Neural progenitor cell (in vitro differentiated cells): ENCODE results near the gene PROB1. TPM values are rescaled to one million over a fixed set of nuclear protein-coding genes. Genes with fewer than 3 reads are reported as not detected.

ENCODE experiments used
- DNase-seq: peaks from one replicate; pipeline ENCODE4 v3.0.0-alpha.2; 2016; ENCODE audit warnings: low spot score
- H2AFZ ChIP-seq: fragments of 200-600 bp; sonication (generic); replicated peaks from 2 replicates; pipeline ENCODE4 v1.6.1; 2016; ENCODE audit warnings: antibody characterized with exemption
- H3F3A ChIP-seq: fragments of 200-600 bp; sonication (generic); 2 replicates; pipeline ENCODE4 v1.6.1; 2016; ENCODE audit warnings: antibody characterized with exemption, low read depth
- H3K27ac ChIP-seq: fragments of 200-600 bp; sonication (generic); 2 replicates; pipeline ENCODE4 v1.5.1; 2016; ENCODE audit warnings: mild to moderate bottlenecking
- H3K27me3 ChIP-seq: fragments of 200-600 bp; sonication (generic); 2 replicates; pipeline ENCODE4 v1.6.1; 2016; ENCODE audit warnings: mild to moderate bottlenecking, moderate library complexity
- H3K36me3 ChIP-seq: fragments of 200-600 bp; sonication (generic); 2 replicates; pipeline ENCODE4 v1.5.1; 2016
- H3K4me1 ChIP-seq: fragments of 200-600 bp; sonication (generic); 2 replicates; pipeline ENCODE4 v1.6.1; 2016; ENCODE audit warnings: mixed run types
- H3K4me2 ChIP-seq: fragments of 200-600 bp; sonication (generic); 2 replicates; pipeline ENCODE4 v1.6.1; 2016
- H3K4me3 ChIP-seq: fragments of 200-600 bp; sonication (generic); 2 replicates; pipeline ENCODE4 v1.5.1; 2016
- H3K79me2 ChIP-seq: fragments of 200-600 bp; sonication (generic); 2 replicates; pipeline ENCODE4 v1.6.1; 2016; ENCODE audit warnings: low read depth
- H3K9ac ChIP-seq: fragments of 200-600 bp; sonication (generic); 2 replicates; pipeline ENCODE4 v1.6.1; 2016
- H3K9me3 ChIP-seq: fragments of 200-600 bp; sonication (generic); 2 replicates; pipeline ENCODE4 v1.5.1; 2016; ENCODE audit warnings: low read depth
- H4K20me1 ChIP-seq: fragments of 200-600 bp; sonication (generic); 2 replicates; pipeline ENCODE4 v1.6.1; 2016; ENCODE audit warnings: low read depth
- H3K27ac Mint-ChIP-seq: 3 replicates; pipeline ENCODE4 v1.8.0; 2021; ENCODE audit warnings: mixed read lengths
- H3K27me3 Mint-ChIP-seq: 2 replicates; pipeline ENCODE4 v1.8.0; 2022; ENCODE audit warnings: low read depth, mild to moderate bottlenecking, inconsistent platforms, moderate library complexity, mixed read lengths; ENCODE audit not compliant: insufficient read depth
- H3K36me3 Mint-ChIP-seq: 3 replicates; pipeline ENCODE4 v1.8.0; 2021; ENCODE audit warnings: mixed read lengths
- H3K4me1 Mint-ChIP-seq: 3 replicates; pipeline ENCODE4 v1.8.0; 2021; ENCODE audit warnings: mixed read lengths
- H3K4me3 Mint-ChIP-seq: 3 replicates; pipeline ENCODE4 v1.8.0; 2021; ENCODE audit warnings: mild to moderate bottlenecking, moderate library complexity, mixed read lengths
- H3K9me3 Mint-ChIP-seq: 3 replicates; pipeline ENCODE4 v1.8.0; 2020; ENCODE audit warnings: mixed read lengths
- CTCF ChIP-seq: fragments of 200-600 bp; sonication (generic); IDR thresholded peaks from 2 replicates; pipeline ENCODE4 v1.5.1; 2017; ENCODE audit warnings: antibody characterized with exemption, mild to moderate bottlenecking
- EZH2 ChIP-seq: fragments of 200-600 bp; sonication (generic); IDR thresholded peaks from 2 replicates; pipeline ENCODE4 v1.6.1; 2017; ENCODE audit warnings: antibody characterized with exemption, mild to moderate bottlenecking, moderate library complexity
- EZH2phosphoT487 ChIP-seq: fragments of 200-600 bp; sonication (generic); IDR thresholded peaks from 2 replicates; pipeline ENCODE4 v1.6.1; 2017; ENCODE audit warnings: antibody characterized with exemption
- total RNA-seq: library from RNA; depleted of rRNA; stranded (reverse); fragments of >200 nt; gene quantifications from 2 replicates; pipeline ENCODE4 v1.2.3, GENCODE V29; 2015; ENCODE audit warnings: low replicate concordance

PROB1 gene
- total RNA-seq, 1 donor from 2014 or later: 0.67 TPM

DNA sequence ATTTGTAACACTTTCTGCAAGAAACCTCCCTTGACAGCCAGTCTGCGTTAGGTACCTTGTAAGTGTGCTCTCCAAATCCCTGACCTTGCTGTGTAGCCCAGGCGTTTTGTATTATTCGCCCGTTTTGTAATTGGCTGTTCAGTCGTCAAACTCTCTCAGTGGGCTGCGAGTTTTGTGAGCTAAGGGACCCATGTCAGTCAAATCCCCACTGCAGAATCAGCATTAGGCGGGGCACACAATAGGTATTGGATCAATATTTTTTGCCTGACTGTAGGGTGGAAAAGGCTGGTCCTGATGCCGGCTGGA, 43.8 kb upstream of the PROB1 start:
- Mint-ChIP-seq H3K27ac (no peak overlapping the region), H3K36me3 (peaks cover 6% of the 10 kb centered on the region), H3K4me1 (peaks cover 26% of the 10 kb centered on the region), H3K4me3 (peak overlapping the region; percentile 98), H3K27me3 (peaks cover 9% of the 10 kb centered on the region), H3K9me3 (no peaks in the 10 kb centered on the region)
- Histone ChIP-seq H3K4me1 (peaks cover 11% of the 10 kb centered on the region), H3K36me3 (peaks cover 4% of the 10 kb centered on the region), H3K79me2 (peaks cover 6% of the 10 kb centered on the region), H3K4me3 (peak overlapping the region; percentile 70), H4K20me1 (peaks cover 6% of the 10 kb centered on the region), H3F3A (peaks cover 9% of the 10 kb centered on the region), H3K27me3 (no peaks in the 10 kb centered on the region), H3K9me3 (no peaks in the 10 kb centered on the region), H3K4me2 (peak overlapping the region; percentile 88), H3K9ac (no peak overlapping the region), H2AFZ (no peak overlapping the region), H3K27ac (no peak overlapping the region)
- TF ChIP-seq EZH2 (no peak), EZH2phosphoT487 (no peak), CTCF (no peak)
- DNase-seq: peak; percentile 8

DNA sequence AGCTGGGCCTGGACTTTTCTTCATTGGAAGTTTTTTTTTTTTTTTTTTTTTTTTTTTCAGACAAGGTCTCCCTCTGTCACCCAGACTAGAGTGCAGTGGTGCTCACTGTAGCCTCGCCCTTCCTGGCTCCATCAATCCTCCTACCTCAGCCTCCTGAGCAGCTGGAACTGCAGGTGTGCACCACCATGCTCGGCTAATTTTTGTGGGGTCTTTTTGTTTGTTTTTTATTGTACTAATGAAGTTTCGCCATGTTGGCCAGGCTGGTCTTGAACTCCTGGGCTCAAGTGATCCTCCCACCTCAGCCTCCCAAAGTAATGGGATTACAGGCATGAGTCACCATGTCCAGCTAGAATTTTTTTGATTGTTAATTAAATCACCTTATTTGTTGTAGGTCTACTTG, 40.8 kb upstream of the PROB1 start:
- no peak overlapping the region for H2AFZ ChIP-seq
- H3K36me3 ChIP-seq: peaks cover 4% of the 10 kb centered on the region
- no peak overlapping the region for H3K27ac ChIP-seq
- H3F3A ChIP-seq: peaks cover 9% of the 10 kb centered on the region
- Mint-ChIP-seq H3K27ac (no peak overlapping the region), H3K36me3 (peaks cover 7% of the 10 kb centered on the region), H3K4me3 (no peak overlapping the region), H3K9me3 (no peaks in the 10 kb centered on the region), H3K27me3 (no peaks in the 10 kb centered on the region), H3K4me1 (peaks cover 24% of the 10 kb centered on the region)
- peaks cover 6% of the 10 kb centered on the region for H3K79me2 ChIP-seq
- TF ChIP-seq EZH2 (no peak), EZH2phosphoT487 (no peak), CTCF (no peak)
- peaks cover 11% of the 10 kb centered on the region for H3K4me1 ChIP-seq
- H3K9ac ChIP-seq: no peak overlapping the region
- H4K20me1 ChIP-seq: peaks cover 6% of the 10 kb centered on the region
- no peak overlapping the region for H3K4me2 ChIP-seq
- no peak overlapping the region for H3K4me3 ChIP-seq
- H3K27me3 ChIP-seq: no peaks in the 10 kb centered on the region
- DNase-seq: no peak
- no peaks in the 10 kb centered on the region for H3K9me3 ChIP-seq

GRCh38 chr5:139431706-139432105, 36.8 kb upstream of the PROB1 start:
- no peaks in the 10 kb centered on the region for H3F3A ChIP-seq
- H3K36me3 Mint-ChIP-seq: peaks cover 8% of the 10 kb centered on the region
- H3K27me3 ChIP-seq: no peaks in the 10 kb centered on the region
- no peaks in the 10 kb centered on the region for H4K20me1 ChIP-seq
- H3K27ac Mint-ChIP-seq: no peak overlapping the region
- no peak overlapping the region for H3K4me3 Mint-ChIP-seq
- no peak for DNase-seq
- H3K4me3 ChIP-seq: no peak overlapping the region
- no peaks in the 10 kb centered on the region for H3K4me1 Mint-ChIP-seq
- H3K9me3 Mint-ChIP-seq: no peaks in the 10 kb centered on the region
- no peaks in the 10 kb centered on the region for H3K27me3 Mint-ChIP-seq
- no peak overlapping the region for H3K4me2 ChIP-seq
- no peak overlapping the region for H3K27ac ChIP-seq
- no peak for TF ChIP-seq EZH2phosphoT487
- no peak for TF ChIP-seq EZH2
- no peak for TF ChIP-seq CTCF
- no peaks in the 10 kb centered on the region for H3K4me1 ChIP-seq
- no peaks in the 10 kb centered on the region for H3K9me3 ChIP-seq
- peaks cover 4% of the 10 kb centered on the region for H3K36me3 ChIP-seq
- no peak overlapping the region for H2AFZ ChIP-seq
- H3K79me2 ChIP-seq: no peaks in the 10 kb centered on the region
- no peak overlapping the region for H3K9ac ChIP-seq

DNA sequence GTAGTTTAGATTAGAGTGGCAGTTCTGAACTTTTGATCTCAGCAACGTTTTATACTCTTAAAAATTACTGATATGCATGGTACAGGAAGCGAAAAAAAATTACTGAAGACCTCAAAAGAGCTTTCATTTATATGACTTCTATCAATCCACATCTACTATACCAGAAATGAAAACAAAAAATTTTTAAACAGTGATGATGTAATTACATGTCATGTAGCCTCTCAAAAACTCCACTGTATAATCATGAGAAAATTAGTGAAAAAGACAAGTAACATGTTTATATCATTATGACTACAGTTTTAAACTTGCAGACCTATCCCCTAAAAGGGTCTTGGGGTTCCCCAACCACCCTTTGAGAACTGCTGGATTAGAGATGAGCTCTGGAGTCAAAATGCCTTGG, 35.1 kb upstream of the PROB1 start:
- Histone ChIP-seq H3K9me3 (no peaks in the 10 kb centered on the region), H3K27me3 (no peaks in the 10 kb centered on the region), H3K4me1 (no peaks in the 10 kb centered on the region), H2AFZ (no peak overlapping the region), H3K9ac (no peak overlapping the region), H3K4me3 (no peak overlapping the region), H4K20me1 (no peaks in the 10 kb centered on the region), H3K79me2 (no peaks in the 10 kb centered on the region), H3K4me2 (no peak overlapping the region), H3F3A (no peaks in the 10 kb centered on the region), H3K27ac (no peak overlapping the region), H3K36me3 (no peaks in the 10 kb centered on the region)
- no peak for DNase-seq
- no peak for TF ChIP-seq EZH2
- H3K27ac Mint-ChIP-seq: no peak overlapping the region
- no peaks in the 10 kb centered on the region for H3K27me3 Mint-ChIP-seq
- H3K4me3 Mint-ChIP-seq: no peak overlapping the region
- no peaks in the 10 kb centered on the region for H3K4me1 Mint-ChIP-seq
- peaks cover 8% of the 10 kb centered on the region for H3K36me3 Mint-ChIP-seq
- H3K9me3 Mint-ChIP-seq: no peaks in the 10 kb centered on the region
